HUES48 (cell line): ENCODE results near the gene KDM4C.

Experiments
- H3K27ac ChIP-seq: one replicate; pipeline ENCODE4 v1.7.0; 2013; ENCODE audit warnings: low read depth, low read length, inconsistent platforms
- H3K27me3 ChIP-seq: 2 replicates; pipeline ENCODE4 v1.6.1; 2013; ENCODE audit warnings: mild to moderate bottlenecking, low read length; ENCODE audit not compliant: control insufficient read depth, insufficient read depth
- H3K36me3 ChIP-seq: 2 replicates; pipeline ENCODE4 v1.6.1; 2013; ENCODE audit warnings: low read length; ENCODE audit not compliant: control insufficient read depth, insufficient read depth
- H3K4me1 ChIP-seq: 2 replicates; pipeline ENCODE4 v1.6.1; 2013; ENCODE audit warnings: mild to moderate bottlenecking, low read length; ENCODE audit not compliant: control insufficient read depth, insufficient read depth
- H3K4me3 ChIP-seq: 2 replicates; pipeline ENCODE4 v1.5.1; 2013; ENCODE audit warnings: mild to moderate bottlenecking, low read depth, low read length
- H3K9ac ChIP-seq: 2 replicates; pipeline ENCODE4 v1.6.1; 2013; ENCODE audit warnings: mild to moderate bottlenecking, low read depth, low read length, moderate library complexity
- H3K9me3 ChIP-seq: 2 replicates; pipeline ENCODE4 v1.6.1; 2013; ENCODE audit warnings: low read length; ENCODE audit not compliant: control insufficient read depth, insufficient read depth

KDM4C gene

DNA sequence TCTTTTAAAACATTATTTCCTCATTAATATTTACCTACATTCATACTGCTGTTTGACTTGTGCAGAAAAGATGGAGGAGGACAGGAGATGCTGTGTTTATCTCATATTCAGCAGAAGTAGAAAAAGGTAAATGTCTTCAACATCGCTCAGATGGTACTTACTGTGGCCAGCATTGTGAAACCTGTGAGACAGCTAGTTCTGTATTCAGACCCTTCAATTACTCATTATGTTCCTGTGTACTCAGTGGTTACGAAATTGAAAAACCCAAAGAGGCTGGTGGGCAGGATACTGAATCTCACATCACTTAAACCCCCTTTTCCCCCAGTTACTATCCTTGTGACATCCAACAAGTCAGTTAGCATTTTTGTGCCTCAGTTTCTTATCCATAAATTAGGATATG, 216.0 kb downstream of the KDM4C start:
- Histone ChIP-seq H3K4me1 (no peaks in the 10 kb centered on the region), H3K36me3 (no peaks in the 10 kb centered on the region), H3K9ac (no peak overlapping the region), H3K9me3 (no peaks in the 10 kb centered on the region), H3K27ac (no peak overlapping the region), H3K27me3 (no peaks in the 10 kb centered on the region), H3K4me3 (no peak overlapping the region)

DNA sequence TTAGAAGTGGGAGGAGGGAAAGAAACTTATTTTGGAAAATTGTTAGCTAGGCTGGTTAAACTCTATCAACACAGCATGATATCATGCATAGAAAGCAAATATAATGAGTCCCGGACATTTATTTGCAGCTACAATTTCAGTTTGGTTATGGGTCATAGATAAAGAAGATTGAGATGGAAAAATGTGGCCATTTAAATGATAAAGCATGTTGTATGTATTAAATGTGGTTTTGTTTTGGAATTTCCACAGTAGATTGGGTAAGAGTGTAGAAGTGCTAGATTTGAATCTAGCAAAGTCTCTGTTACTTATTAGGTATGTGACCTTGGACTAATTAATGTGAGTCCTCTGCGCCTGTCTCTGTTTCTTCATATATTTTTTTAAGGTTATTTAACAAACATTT, 217.4 kb downstream of the KDM4C start:
- Histone ChIP-seq H3K27me3 (no peaks in the 10 kb centered on the region), H3K4me3 (no peak overlapping the region), H3K36me3 (no peaks in the 10 kb centered on the region), H3K9me3 (no peaks in the 10 kb centered on the region), H3K4me1 (no peaks in the 10 kb centered on the region), H3K9ac (no peak overlapping the region), H3K27ac (no peak overlapping the region)

DNA sequence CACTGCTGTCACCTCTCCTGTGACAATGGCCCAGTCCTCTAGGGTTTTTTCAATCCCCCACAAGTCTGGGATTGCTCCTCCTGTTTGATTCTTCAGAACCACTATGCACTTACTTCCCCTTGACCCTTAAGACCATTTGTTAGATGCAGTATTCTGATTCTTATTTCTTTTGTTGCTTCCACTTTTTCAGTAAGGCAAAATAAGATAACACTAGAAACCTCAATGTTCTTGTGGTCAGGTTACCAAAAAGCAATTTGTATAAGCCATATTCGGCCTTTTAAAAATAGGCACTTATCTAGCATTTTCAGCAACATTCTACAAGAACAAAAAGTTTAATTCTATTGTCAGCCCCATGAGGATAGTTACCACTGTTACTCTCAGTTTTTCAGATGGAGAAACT, 220.0 kb downstream of the KDM4C start:
- no peak overlapping the region for H3K9ac ChIP-seq
- no peaks in the 10 kb centered on the region for H3K27me3 ChIP-seq
- H3K4me3 ChIP-seq, result no peak overlapping the region
- H3K27ac ChIP-seq, result no peak overlapping the region
- H3K36me3 ChIP-seq, result peaks cover 5% of the 10 kb centered on the region; the same call in 1 of the 2 replicates
- H3K4me1 ChIP-seq, result no peaks in the 10 kb centered on the region
- H3K9me3 ChIP-seq, result no peaks in the 10 kb centered on the region

DNA sequence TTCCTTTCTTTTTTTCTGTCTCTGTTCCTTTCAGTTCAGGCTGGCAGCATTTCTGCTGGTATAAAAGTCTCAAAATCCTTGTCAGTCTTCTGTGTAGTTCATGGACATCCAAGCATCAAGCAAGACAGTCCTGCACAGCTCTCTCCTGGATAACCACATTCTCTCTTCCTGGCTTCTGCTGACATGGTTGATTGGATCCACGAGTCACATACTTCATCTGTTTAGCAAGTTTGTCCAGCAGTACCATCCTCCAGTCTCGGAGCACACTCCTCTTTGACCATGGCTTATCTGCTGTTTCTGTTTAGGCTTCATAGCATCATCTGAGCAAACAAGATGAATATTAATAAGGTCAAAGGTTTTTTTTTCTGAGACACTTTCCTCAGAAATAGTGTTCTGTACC, 220.8 kb downstream of the KDM4C start:
- Histone ChIP-seq H3K4me1 (no peaks in the 10 kb centered on the region), H3K27ac (no peak overlapping the region), H3K4me3 (no peak overlapping the region), H3K9me3 (no peaks in the 10 kb centered on the region), H3K36me3 (peaks cover 5% of the 10 kb centered on the region; the same call in 1 of the 2 replicates), H3K9ac (no peak overlapping the region), H3K27me3 (no peaks in the 10 kb centered on the region)

DNA sequence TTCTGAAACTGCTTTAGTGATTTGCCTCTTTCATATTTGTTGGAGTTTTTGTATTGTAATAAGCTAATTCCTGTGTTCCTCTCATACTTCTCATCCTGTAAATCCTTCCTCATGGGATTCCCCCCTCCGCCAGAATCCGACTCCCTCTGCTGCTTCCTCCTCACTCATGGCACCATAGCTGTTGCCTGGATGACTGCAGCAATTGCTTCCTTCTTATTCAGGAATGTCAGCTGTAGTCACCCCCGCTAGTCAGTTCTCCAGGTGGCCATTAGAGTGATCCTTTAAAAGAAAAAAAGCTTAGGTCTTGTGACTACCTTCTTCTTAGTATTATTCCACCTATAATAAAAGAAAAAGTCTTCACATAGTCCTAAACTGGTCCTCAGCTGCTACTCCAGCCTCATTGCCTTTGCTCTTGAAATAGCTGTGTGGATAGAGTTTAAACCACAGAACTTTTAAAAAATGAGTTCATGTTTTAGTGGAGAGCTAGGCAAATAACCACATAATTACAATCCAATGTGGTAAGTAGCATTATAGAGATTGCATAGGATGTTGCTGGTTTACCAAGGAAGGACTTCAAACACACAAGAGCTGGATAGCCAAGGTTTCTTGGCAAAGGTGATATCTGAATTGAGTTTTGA, 227.3 kb downstream of the KDM4C start:
- no peaks in the 10 kb centered on the region for H3K9me3 ChIP-seq
- peaks cover 32% of the 10 kb centered on the region for H3K36me3 ChIP-seq
- no peaks in the 10 kb centered on the region for H3K27me3 ChIP-seq
- peaks cover 13% of the 10 kb centered on the region for H3K4me1 ChIP-seq
- no peak overlapping the region for H3K9ac ChIP-seq
- no peak overlapping the region for H3K4me3 ChIP-seq
- peak overlapping the region; percentile 47 for H3K27ac ChIP-seq

DNA sequence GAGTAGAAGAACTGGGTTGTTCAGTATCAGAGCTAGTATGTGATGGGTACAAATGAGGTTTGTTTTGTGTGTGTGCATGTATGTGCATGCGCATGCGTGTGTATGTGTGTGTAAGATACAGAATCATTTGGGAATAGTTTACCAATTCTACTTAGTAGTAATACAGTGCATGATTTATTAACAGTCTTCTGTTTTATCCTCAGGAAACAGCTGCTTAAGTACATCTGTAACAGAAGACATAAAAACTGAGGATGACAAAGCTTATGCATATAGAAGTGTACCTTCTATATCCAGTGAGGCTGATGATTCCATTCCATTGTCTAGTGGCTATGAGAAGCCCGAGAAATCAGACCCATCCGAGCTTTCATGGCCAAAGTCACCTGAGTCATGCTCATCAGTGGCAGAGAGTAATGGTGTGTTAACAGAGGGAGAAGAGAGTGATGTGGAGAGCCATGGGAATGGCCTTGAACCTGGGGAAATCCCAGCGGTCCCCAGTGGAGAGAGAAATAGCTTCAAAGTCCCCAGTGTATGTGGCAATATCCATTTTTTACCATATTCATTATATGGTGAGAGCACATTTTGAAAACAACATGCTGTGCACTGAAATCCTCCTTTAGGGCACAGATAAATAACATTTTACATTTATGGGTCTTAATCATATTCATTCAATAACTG, 228.5 kb downstream of the KDM4C start:
- no peak overlapping the region for H3K4me3 ChIP-seq
- H3K9ac ChIP-seq, result no peak overlapping the region
- no peaks in the 10 kb centered on the region for H3K9me3 ChIP-seq
- no peaks in the 10 kb centered on the region for H3K27me3 ChIP-seq
- H3K27ac ChIP-seq, result no peak overlapping the region
- H3K36me3 ChIP-seq, result peaks cover 35% of the 10 kb centered on the region
- H3K4me1 ChIP-seq, result peaks cover 13% of the 10 kb centered on the region

DNA sequence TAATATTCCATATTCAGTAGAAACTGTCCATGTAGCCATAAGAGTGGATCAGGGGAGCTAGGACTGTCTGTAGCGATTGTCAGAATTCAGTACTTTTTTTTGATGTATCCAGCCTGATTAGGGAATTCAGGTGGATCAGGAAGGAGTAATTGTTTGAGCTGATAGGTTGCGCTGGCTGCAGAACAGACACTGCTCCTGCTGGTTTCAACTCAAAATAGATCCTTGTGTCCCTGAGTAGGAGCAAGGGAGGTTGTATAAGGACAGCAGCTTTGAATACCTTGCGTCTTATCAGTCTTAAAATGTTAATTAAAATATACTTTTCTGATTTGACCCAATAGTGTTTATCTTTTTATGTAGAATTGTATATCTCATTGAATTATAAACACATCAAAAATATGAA, 229.6 kb downstream of the KDM4C start:
- Histone ChIP-seq H3K4me1 (peaks cover 13% of the 10 kb centered on the region), H3K27me3 (no peaks in the 10 kb centered on the region), H3K4me3 (no peak overlapping the region), H3K9ac (no peak overlapping the region), H3K9me3 (no peaks in the 10 kb centered on the region), H3K36me3 (peaks cover 33% of the 10 kb centered on the region), H3K27ac (no peak overlapping the region)

DNA sequence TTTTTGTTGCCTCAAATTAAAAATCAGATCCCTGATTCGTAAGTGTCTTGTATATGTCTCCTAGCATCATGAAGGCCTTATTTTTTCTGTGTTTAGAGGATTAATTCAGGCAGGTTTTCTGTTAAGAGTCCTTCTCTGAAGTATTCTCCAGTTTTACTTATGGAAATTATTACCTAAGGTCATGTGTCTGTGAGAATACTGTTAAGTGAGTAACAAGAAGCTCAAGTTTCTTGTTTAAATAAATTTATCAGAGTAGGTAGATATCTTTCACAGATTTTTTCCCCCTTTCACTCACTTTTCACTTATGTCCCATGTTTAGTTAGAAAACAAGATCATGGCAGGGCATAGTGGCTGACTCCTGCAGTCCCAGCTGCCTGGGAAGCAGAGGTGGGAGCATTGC, 233.6 kb downstream of the KDM4C start:
- Histone ChIP-seq H3K9me3 (no peaks in the 10 kb centered on the region), H3K9ac (no peak overlapping the region), H3K4me3 (no peak overlapping the region), H3K36me3 (peaks cover 24% of the 10 kb centered on the region), H3K4me1 (no peaks in the 10 kb centered on the region), H3K27ac (no peak overlapping the region), H3K27me3 (no peaks in the 10 kb centered on the region)

DNA sequence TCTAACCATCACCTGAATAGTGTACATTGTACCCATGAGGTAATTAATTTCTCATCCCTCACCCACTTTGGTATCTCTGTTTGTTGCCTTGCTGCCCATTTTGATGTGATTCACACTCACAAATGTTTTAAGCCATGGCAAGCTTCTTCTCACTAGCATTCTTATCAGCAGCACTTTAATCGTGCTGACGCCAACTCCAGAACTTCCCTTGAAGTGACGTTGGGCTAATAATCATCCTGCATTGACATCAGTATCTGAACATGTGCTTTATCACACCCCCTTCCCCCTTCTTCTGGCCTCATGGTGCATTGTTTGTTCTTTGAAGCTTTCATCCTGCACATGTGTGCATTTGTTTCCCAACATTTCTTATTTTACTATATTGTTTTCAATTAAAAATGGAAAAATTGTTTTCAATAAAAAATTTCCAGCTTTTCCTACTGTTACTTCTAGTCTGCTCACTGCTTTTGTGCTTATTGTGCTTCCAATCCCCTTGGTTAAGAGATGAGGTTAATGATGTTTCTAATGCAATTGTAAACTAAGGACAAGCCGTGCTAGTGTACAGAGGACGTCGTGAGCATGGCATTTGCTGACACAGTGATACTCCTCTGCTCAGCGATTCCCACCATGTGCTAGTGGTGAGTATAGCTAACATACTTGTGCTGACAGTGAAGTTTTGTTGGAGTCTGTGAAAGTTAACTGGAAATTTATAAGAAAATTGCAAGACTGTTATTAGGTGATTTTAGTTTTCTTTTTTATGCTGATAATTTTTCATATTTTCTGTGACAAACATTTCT, 238.5 kb downstream of the KDM4C start:
- H3K4me1 ChIP-seq, result no peaks in the 10 kb centered on the region
- peaks cover 15% of the 10 kb centered on the region for H3K36me3 ChIP-seq
- H3K27ac ChIP-seq, result no peak overlapping the region
- no peak overlapping the region for H3K4me3 ChIP-seq
- no peaks in the 10 kb centered on the region for H3K9me3 ChIP-seq
- no peak overlapping the region for H3K9ac ChIP-seq
- H3K27me3 ChIP-seq, result no peaks in the 10 kb centered on the region

DNA sequence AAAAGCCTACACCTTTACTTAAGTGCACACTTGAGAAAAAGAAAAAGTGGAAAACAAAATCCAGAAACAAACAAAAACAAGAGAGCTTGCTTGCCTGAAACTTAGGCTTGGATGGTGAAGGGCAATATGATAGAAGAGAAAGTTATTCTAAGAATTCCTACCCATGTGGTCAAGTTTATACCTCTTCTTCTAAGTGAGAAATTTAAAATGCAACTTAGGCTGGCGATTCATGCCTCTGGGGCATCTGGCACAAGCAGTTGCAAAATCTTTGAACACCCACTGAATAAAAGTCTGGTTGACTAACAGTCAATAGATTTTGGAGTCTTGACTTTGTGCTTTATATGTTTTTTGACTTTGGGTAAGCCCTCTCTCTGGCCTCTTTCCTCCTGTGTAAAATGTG, 239.6 kb downstream of the KDM4C start:
- no peaks in the 10 kb centered on the region for H3K9me3 ChIP-seq
- no peak overlapping the region for H3K9ac ChIP-seq
- H3K4me3 ChIP-seq, result no peak overlapping the region
- H3K36me3 ChIP-seq, result peaks cover 15% of the 10 kb centered on the region
- H3K27me3 ChIP-seq, result no peaks in the 10 kb centered on the region
- H3K27ac ChIP-seq, result no peak overlapping the region
- H3K4me1 ChIP-seq, result no peaks in the 10 kb centered on the region

DNA sequence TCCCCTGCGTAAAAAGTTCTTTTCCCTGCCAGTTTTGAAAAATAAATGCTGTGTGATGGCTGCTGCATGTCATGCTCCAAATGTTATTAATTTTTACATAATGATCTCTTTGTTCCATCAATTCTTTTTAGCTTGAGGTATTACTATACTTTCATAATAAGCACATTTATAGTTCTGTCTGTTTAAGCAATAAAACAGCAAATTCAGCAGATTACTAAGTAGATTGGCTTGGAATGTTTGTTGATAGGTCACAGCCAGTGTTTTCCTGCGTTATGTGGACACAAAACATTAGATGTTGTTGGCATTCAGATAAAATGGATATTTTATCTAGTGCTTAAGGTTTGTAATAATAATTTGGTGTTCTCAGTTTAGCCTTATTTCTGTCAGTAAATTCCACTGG, 242.0 kb downstream of the KDM4C start:
- H3K9me3 ChIP-seq, result no peaks in the 10 kb centered on the region
- no peaks in the 10 kb centered on the region for H3K27me3 ChIP-seq
- H3K9ac ChIP-seq, result no peak overlapping the region
- H3K27ac ChIP-seq, result no peak overlapping the region
- peaks cover 16% of the 10 kb centered on the region for H3K36me3 ChIP-seq
- no peaks in the 10 kb centered on the region for H3K4me1 ChIP-seq
- no peak overlapping the region for H3K4me3 ChIP-seq
